GM18507 (cell line): ENCODE measurements around the gene MOB3A.
"Not testable (repeated sequence)": the region's sequence is repeated elsewhere in the genome, so short reads cannot be mapped to it uniquely, and the experiment has no call there.

Experiments
- DNase-seq: peaks from one replicate; pipeline ENCODE4 v3.0.0; 2011; ENCODE audit warnings: low read depth; ENCODE audit not compliant: insufficient read length; ENCODE audit errors: extremely low spot score
- FAIRE-seq: peaks from 2 replicates; lab custom pipeline; 2011; peaks lifted over from hg19 to GRCh38; lab: Jason Lieb, UNC

Gene MOB3A

DNA sequence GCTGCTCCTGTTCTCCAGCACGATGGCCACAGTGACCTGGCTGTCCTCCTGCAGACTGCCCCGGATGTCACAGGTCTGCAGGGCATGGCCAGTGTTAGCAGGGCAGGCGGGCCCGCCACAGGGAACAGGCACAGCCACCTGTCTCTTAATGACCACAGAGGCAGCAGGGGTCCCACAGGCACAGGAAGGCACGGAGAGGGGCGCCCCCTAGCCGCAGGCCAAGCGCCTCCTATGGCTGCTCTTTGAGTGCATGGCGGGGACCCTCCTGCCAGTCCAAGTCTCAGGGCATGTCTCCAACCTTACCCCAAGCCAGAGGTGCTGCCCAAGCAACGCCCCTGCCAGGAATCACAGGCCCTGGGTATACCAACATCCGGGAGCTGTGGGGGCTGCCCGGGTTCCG lies 14.7 kb upstream of the MOB3A start:
- DNase-seq = no peak

DNA sequence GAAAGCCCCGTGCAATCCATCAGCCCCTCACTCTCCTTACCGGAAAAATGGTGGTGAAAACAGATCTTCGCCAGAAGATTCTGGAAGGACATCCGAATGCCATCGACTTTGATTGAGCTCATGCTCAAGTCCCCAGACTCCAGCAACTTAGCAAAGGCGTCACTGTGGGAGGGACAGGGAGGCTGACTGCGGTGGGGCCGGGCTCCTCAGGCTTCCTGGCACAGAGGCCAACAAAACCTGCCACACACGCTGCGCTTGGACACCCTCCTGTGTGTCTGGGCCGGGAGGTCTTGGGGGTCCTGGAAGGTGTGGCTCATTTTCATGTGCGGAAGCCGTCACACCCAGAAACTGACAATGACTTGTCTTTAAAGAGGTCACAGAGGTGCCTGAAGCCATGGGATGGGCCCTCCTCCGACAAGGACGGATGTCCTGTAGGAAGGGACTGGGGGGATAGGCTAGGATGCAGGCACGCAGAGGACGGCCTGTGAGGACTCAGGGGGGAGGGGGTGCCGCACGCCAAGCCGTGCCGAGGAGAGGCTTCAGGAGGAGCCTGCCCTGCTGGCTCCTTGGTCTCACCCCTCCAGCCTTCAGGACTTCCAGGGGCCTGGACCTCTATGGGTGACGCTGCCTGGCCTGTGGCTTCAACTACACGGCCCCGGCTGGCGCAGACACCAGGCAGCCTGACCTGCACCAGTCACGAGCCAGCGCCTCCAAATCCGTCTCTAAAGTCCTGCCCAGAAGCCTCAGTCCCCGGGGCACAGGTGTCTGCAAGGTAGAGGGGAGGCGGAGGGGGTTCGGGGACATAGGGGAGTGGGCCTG lies 13.1 kb upstream of the MOB3A start:
- no peak for DNase-seq
- FAIRE-seq = no peak

More for the DNA sequence above, 14.7 kb upstream of the MOB3A start:
- FAIRE-seq = no peak

DNA sequence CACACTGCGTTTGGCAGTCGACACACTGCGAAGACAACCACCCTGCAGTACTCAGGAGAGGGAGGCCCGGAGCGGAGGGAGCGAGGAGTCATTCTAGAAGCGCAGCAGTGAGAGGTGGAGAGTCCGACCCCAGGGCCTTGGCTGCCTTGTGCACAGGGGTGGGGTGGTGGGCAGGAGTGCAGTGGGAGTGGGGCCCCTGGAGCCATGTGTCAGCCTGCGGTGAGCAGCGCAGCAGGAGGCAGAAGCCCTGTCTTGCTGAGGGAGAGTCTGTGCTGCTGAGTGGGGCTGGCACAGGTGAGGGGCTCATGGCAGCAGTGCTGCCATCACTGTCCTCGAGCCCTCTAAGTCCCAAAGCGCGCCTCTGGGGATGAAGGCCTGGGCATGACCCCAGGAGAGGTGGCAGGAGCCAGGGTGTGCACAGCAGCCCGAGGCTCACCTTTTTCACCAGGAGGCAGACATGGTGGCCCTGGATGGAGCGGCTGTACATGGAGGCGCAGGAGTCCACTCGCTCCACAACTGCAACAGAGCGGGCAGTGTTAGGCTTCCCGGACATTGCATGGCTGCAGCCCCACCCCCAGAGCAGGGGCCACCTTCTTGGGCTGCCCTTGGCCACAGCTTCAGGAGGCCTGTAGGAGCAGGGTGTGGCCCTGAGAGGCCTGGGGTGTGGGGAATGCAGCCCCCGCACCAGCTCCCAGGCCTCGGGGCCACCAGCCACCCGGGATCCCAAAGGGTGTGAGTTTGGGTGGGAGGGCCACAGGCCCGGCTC lies 12.3 kb upstream of the MOB3A start:
- no peak for DNase-seq
- no peak for FAIRE-seq

- DNase-seq (no peak), FAIRE-seq (no peak)
Observed at GRCh38 chr19:2103045-2103707, 7.0 kb upstream of the MOB3A start.

- DNase-seq = no peak
- no peak for FAIRE-seq
Observed at GRCh38 chr19:2101417-2102335, 5.5 kb upstream of the MOB3A start.

- no peak for FAIRE-seq
- no peak for DNase-seq
Observed at GRCh38 chr19:2100719-2101061, 4.6 kb upstream of the MOB3A start.

GRCh38 chr19:2099937-2100718 lies 4.0 kb upstream of the MOB3A start:
- no peak for FAIRE-seq
- no peak for DNase-seq

GRCh38 chr19:2099054-2099501 lies 3.0 kb upstream of the MOB3A start:
- DNase-seq (no peak), FAIRE-seq (no peak)

GRCh38 chr19:2097886-2098327 lies 1.8 kb upstream of the MOB3A start:
- DNase-seq (no peak), FAIRE-seq (no peak)

GRCh38 chr19:2097203-2097885 lies 1.2 kb upstream of the MOB3A start:
- FAIRE-seq (peak; percentile 67), DNase-seq (no peak)

- DNase-seq (peak; percentile 97), FAIRE-seq (peak; percentile 97)
Observed at GRCh38 chr19:2096480-2097202, 515 bp upstream of the MOB3A start, which contains the start of gene IZUMO4. Gene IZUMO4, plus strand, starts transcription at chr19:2096915. Its CDS starts 31 bp downstream, at chr19:2096946.

DNA sequence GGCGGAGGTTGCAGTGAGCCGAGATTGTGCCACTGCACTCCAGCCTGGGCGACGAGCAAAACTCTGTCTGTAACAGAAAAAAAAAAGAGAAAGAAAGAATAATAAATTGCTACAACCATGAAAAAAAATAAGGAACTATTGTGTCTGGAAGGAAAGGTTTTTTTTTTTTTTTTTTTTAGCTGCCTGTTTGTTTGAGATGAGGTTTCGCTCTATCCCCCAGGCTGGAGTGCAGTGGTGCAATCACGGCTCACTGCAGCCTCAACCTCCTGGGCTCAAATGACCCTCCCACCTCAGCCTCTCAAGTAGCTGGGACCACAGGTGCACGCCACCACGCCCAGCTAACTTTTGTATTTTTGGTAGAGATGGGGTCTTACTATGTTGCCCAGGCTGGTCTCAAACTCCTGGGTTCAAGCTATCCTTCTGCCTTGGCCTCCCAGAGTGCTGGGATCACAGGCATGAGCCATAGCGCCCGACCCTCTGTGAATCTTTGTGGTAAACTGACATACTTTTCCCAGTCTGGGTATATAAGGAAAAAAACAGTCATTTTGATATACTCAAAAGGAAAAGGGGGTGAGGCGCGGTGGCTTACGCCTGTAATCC lies 4.1 kb downstream of the MOB3A start:
- DNase-seq, FAIRE-seq: not testable (repeated sequence)

- no peak for FAIRE-seq
- DNase-seq = no peak
Observed at GRCh38 chr19:2089727-2090053, 6.4 kb downstream of the MOB3A start.

DNA sequence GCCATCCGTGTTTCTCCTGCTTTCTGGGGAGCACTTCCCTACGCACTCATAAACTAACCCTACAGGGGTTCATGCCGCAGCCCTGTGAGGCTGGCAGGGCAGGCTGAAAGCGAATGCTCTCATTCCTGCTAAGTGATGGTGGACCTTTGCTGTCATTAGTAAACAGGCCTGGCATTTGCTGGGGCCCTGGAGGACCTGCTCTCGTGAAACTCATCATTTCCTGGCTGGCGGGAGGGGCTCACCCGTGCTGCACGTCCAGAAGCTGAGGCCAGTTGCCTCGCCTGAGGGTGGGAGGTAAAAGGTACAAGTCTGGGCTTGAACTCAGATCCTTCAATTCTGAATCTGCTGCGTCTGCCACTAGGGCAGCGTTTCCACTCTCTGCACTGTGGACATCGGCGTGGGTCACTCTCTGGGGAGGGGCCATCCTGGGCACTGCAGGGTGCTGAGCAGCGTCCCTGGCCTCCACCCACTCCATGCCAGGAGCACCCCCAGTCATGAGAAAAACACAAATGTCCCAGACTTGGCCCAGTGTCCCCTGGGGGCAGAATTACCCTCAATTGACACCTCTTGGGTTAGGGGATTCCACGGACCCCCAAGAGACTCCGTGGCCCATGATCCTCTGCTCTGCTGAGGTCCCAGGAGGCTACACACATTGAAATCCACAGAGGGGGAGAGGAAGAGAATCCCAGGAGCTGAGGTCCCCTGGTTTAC lies 7.0 kb downstream of the MOB3A start:
- no peak for DNase-seq
- FAIRE-seq = peak; percentile 88

- FAIRE-seq (peak; percentile 89), DNase-seq (no peak)
Observed at GRCh38 chr19:2087621-2088100, 8.5 kb downstream of the MOB3A start.
